Measurements from ENCODE around the gene SLC35B2.

Gene SLC35B2

GRCh38 chr6:44226368-44227147, 30.8 kb downstream of the SLC35B2 start:
- H3K4me3 ChIP-seq (ENCODE audit: low read depth, low read length) = peak overlapping the region; percentile 6

DNA sequence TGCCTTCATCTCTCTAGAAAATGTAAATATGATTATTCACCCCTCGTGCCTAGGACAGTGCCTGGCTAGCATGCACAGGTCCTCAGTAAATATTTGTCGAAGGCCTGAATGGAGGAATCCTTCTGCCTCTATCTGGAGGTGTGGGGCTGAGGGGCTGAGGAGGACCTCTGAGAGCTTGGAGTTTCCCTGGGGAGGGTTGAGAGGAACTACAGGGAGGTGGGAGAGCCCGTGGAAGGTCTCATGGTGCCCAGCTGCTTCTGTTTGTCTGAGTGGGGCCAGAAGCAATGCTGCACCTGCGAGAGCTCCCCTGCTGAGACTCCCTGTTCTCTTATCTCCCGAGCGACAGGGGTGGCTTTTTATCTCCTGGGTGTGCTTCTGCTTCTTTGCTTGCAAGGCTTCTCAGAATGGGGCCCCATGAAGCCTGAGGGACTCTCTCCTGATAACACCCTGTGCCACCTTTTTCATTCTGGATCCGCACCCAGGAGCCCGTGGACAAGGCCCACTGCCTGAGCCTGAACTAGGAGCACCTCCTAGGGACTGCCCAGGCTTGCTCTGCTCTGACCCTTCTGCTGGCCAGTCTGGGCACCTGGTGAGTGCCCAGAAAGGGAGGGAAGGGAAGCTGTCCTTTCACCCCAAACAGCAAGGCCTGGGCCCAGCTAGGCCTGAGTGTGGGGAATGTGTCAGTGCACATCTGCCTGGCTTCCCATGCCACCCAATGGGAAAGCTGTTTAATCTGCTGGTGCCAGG, 31.6 kb downstream of the SLC35B2 start:
- DNase-seq (ENCODE audit: low read depth) = no peak
- peak overlapping the region; percentile 6 for H3K4me3 ChIP-seq (ENCODE audit: low read depth, low read length)

More at GRCh38 chr6:44226368-44227147, 30.8 kb downstream of the SLC35B2 start:
- no peak for DNase-seq (ENCODE audit: low read depth)

DNA sequence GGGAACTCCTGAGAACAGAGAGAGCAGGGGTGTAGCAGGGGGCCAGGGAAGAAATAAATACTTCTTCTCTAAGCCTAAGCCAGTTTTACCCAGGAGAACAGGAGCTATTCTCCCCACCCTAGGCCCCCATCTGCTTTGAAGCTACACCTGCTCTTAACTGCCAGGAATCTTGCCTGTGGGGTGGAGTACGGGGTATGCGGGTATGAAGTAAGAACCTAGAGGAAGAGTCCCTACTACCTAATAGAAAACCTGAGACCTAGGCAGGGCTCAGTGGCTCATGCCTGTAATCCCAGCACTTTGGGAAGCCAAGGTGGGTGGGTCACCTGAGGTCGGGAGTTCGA, 32.4 kb downstream of the SLC35B2 start:
- peak overlapping the region; percentile 53 for H3K4me3 ChIP-seq (ENCODE audit: low read depth, low read length)
- no peak for DNase-seq (ENCODE audit: low read depth)

DNA sequence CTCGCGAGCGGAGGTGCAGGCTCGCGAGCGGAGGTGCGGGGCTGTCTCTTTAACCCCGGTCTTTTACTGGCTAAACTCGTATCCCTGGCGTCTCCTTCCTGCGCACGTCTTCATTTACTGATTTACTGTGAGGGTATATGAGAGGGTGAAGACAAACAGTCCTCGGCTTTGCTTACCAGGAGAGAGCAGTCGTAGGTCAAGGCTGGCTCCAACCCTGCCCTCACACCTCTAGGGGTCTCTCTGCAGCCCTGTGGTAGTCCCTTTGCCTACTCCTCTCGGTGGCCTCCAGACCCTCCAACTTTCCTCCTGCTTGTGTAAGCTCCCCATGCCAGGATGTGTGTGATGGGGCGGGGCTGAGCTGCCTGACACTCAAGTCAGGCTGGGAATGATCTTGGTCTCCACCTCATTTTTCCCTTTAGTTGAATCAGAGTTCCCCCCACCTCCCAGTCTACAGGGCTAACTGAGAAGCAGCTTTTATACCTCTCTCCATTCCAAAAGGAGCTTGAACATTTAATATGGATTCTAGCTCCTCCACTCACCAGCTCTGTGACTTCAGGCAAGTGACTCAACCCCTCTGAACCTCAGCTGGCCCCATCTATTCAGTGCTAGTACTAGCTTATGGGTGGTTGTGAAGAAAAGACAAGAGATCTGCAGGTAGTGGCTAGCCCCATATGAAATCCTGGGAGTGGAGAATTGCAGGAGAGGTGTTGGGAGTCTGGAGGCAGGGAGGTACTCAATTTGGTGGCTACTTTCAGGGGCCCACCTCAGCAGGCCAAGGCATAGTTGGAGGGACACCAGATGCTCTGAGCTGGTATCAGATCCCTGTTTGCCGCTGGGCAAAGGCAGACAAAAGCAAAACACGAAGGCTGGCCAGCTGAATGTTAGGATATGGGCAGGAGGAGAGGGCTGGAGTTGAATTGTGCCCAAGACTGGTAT, 33.0 kb downstream of the SLC35B2 start:
- H3K4me3 ChIP-seq (ENCODE audit: low read depth, low read length) = peak overlapping the region; percentile 53
- no peak for DNase-seq (ENCODE audit: low read depth)

- peak within 1 kb of the TSS; percentile 53 for H3K4me3 ChIP-seq (ENCODE audit: low read depth, low read length)
- no peak for DNase-seq (ENCODE audit: low read depth)
These were observed 33.9 kb downstream of the SLC35B2 start, which contains the start of gene SLC29A1 for GRCh38 chr6:44223319-44224028. Gene SLC29A1 (plus strand): TSS chr6:44223595. CDS start chr6:44227314, 3,719 bp downstream.

- no peak for DNase-seq (ENCODE audit: low read depth)
- H3K4me3 ChIP-seq (ENCODE audit: low read depth, low read length) = peak overlapping the region; percentile 53
These were observed 34.6 kb downstream of the SLC35B2 start for GRCh38 chr6:44222486-44223318.

- H3K4me3 ChIP-seq (ENCODE audit: low read depth, low read length) = peak overlapping the region; percentile 53
- DNase-seq (ENCODE audit: low read depth) = no peak
These were observed 35.4 kb downstream of the SLC35B2 start for GRCh38 chr6:44221961-44222335.

DNA sequence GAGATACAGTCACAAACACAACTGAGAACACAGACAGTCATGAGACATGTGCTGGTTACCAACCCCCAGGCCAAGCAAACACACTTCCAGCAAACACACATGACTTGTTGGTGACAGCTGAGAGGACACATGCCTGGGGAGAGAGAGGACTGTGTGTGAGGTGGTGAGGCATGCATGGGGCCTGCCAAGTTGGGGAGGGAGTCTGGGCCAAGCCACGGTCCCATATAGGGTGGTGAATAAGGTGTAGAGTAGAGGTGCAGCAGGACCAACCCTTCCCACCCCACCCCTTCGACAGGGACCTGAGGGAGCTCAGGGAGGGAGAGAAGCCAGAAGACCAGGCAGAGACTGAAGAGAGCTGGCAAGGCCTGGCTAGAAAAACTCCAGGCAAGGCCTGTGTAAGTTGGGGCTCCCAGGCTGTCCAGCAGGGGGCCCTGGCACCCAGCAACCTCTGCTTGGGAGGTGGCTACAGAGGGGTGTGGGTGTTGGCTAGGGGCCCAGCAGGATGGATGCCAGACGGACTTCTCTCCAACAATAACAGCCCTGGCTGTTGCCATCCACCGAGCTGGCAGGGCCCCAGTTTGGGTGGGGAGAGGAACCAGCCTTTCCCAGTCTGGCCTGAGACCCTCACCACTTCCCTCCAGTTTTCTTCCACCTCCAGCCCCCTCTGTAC, 35.9 kb downstream of the SLC35B2 start:
- no peak for DNase-seq (ENCODE audit: low read depth)
- H3K4me3 ChIP-seq (ENCODE audit: low read depth, low read length) = peak overlapping the region; percentile 3

DNA sequence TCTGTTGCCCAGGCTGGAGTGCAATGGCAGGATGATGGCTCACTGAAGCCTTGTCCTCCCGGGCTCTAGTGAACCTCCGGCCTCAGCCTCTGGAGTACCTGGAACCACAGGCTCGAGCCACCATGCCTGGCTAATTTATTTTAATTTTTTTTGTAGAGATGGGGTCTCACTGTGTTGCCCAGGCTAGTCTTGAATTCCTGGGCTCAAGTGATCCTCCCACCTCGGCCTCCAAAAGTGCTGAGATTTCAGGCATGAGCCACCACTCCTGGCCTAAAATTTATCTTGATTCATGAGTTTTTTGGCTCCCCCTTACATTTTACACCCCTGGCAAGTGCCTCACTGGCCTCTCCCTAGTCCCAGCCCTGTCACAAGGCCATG, 36.4 kb downstream of the SLC35B2 start:
- DNase-seq (ENCODE audit: low read depth) = no peak

DNA sequence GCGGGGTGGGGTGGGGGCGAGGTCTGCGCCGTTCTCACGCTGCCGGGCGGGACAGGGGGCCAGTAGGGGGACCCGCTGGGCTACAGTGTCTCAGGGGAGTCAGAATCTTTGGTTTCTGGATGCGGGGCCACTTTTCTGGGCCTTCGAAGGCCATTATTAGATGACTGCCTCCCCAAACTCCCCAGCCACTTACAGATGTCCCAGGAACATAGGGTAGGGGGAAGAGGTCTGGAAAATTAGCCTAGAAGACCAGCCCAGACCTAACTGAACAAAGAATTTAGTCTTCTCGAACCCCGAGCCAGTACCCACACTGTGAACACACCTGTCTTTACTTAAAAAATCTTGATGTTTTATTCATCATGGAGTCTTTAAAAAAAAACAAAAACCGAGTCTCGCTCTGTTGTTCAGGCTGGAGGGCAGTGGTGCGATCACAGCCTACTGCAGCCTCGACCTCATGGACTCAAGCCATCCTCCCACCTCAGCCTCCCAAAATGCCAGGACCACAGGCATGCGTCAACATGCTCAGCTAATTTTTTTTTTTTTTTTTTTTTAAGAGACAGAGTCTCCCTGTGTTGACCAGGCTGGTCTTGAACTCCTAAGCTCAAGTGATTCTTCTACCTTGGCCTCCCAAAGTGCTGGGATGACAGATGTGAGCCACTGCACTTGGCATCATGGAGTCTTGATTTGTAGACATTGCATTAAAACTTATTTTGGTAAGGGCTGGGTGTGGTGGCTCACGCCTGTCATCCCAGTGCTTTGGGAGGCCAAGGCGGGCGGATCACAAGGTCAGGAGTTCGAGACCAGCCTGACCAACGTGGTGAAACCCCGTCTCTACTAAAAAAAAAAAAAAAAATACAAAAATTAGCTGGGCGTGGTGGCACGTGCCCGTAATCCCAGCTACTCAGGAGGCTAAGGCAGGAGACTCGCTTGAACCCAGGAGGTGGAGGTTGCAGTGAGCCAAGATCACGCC, 37.2 kb downstream of the SLC35B2 start:
- H3K4me3 ChIP-seq (ENCODE audit: low read depth, low read length) = peak overlapping the region; percentile 38
- DNase-seq (ENCODE audit: low read depth) = no peak

More for the DNA sequence above, 36.4 kb downstream of the SLC35B2 start:
- H3K4me3 ChIP-seq (ENCODE audit: low read depth, low read length) = no peak overlapping the region

DNA sequence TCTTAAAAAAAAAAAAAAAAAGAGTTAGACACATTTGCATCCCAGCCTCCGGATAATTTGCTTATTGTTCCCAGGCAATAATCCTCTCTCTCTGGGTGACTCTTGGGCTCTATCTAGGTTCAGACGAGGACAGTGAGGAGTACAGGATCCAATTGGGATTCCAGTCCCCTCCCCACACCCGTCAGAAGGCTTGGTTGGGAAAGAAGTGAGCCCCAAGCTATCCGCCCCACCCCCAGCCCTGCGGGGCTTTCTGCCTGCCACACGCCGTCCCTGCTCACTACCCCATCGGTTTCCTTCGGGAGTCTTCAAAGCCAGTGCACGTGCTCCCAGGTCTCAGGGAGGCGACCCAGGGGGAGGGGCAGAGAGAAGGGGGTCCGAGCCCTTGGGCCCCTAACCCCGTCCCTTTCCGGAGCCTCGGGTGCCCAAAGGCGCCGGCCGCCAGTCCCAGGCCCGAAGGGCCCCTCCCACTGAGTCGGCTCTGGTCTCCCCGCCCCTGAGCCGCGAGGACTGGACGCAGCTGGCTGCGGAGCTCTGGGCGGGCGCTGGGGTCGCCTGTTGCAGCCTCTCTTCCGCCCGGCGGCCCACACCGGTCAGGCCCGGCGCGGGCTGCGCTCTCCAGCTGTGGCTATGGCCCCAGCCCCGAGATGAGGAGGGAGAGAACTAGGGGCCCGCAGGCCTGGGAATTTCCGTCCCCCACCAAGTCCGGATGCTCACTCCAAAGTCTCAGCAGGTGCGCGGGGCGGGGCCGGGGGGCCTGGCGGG, 38.1 kb downstream of the SLC35B2 start:
- peak overlapping the region; percentile 46 for H3K4me3 ChIP-seq (ENCODE audit: low read depth, low read length)
- DNase-seq (ENCODE audit: low read depth) = no peak

DNA sequence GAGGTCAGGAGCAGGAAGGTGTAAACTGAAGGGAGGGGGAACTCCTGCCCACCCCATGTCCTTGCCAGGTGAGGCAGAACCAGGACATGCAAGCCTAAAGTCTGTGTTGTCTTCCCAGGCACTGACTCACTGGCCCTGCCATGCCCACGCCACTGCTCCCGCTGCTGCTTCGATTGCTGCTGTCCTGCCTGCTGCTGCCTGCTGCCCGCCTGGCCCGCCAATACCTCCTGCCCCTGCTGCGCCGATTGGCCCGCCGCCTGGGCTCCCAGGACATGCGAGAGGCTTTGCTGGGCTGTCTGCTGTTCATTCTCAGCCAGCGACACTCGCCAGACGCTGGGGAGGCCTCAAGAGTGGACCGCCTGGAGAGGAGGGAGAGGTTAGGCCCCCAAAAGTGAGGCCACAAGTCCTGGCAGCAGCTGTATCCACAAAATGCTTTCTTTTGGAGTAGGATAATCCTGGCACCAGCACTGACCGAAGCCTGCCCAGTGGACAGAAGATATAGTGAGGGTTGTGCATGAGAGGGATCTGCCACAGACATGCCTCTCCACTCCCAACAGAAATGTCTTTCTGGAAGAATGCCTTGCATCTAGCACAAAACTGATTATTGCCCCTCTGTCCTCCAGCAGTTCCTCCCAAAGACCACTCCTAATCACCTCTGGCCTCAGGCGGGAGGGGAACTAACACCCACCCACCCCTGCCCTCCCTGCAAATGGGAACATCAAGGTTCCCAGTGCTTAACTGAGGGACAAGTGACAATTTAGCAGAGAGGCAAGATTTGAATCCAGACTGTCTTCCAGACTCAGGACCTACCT, 39.8 kb downstream of the SLC35B2 start:
- DNase-seq (ENCODE audit: low read depth) = no peak
- H3K4me3 ChIP-seq (ENCODE audit: low read depth, low read length) = peak overlapping the region; percentile 46

DNA sequence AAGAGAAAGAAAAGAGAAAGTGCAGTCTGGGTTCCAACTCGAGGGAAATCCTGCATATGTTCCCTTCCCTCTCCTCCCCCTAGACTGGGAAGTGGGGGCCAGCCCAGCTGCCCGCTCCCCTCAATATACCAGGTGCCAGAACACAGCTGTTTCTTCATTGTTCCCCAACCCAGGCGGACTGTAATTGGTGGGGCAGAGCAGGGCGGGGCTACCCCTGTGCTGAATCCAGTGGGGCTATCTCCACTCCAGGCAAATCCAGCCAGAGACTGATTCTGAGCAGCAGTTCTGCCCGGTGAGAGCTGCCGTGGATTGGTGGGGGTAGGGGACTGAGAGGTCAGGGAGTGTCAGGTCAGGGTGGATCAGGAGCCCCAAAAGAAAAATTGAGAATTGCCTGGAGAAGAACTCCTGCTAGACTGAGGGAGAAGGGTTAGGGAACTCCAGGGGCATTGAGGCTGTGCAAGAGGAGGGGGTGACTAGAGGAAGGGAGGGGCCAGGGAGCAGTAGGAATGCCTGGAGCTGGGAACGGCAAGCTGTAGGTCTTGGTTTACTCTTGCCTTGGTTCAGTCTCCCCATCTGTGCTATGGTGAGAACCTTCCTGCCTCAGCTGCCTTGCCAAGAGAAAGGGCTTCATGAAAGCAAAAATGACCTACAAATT, 40.5 kb downstream of the SLC35B2 start, which contains the start of gene MYMX:
Gene MYMX, plus strand, starts transcription at position 250 of the 655 bp plus-strand sequence. CDS start 546 bp downstream, outside the sequence.
- H3K4me3 ChIP-seq (ENCODE audit: low read depth, low read length) = peak within 1 kb of the TSS; percentile 46
- DNase-seq (ENCODE audit: low read depth) = no peak

DNA sequence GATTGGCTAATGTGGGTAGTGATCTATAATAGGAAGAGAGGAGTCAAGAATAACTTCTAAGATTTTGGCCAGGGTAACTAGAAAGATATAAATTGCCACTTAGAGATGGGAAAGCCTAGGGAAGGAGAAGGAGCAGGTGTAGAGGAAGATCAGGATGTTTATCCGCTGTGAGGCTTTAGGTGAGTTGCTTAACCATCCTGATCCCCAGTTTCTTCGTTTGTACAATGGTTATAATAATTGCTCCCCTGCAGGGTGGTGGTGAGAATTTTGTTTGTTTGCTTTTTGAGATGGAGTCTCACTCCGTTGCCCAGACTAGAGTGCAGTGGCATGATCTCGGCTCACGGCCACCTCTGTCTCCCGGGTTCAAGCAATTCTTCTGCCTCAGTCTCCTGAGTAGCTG, 43.0 kb downstream of the SLC35B2 start:
- DNase-seq (ENCODE audit: low read depth) = no peak
- H3K4me3 ChIP-seq (ENCODE audit: low read depth, low read length) = no peak overlapping the region

DNA sequence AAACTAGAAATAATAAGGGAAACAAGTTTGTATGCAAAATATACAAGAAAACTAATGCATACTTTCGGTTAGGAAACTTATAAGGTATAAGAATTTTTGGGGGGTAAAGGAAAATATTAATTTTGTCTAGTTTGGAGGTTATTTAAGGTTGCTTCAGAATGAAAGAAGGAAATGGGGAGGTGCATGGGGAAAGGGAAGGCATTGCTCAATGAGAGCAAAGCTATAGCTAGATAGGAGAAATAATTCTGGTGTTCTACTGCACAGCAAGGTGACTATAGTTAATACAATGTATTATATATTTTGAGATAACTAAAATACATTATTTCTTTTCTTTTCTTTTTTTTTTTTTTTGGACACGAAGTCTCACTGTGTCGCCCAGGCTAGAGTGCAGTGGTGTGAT, 46.0 kb downstream of the SLC35B2 start:
- DNase-seq (ENCODE audit: low read depth) = no peak

More for the DNA sequence above, 46.0 kb downstream of the SLC35B2 start:
- H3K4me3 ChIP-seq (ENCODE audit: low read depth, low read length) = no peak overlapping the region
